Heart left ventricle (tissue), 16 donors: ENCODE measurements around the gene MAPK11. TPM values are rescaled to one million over a fixed set of nuclear protein-coding genes. Genes with fewer than 3 reads are reported as not detected.

Source experiments
- ATAC-seq, 4 donors: fragments of 200-7000 bp; cut with Tn5 transposase; one replicate each; pipeline ENCODE4 v1.9.1; 2020 to 2022; ENCODE audit warnings: moderate library complexity in 4 of 4, mild to moderate bottlenecking in 3 of 4, moderate number of reproducible peaks in 1 of 4
- DNase-seq, 5 donors: peaks; one replicate each; pipeline ENCODE4 v3.0.0-alpha.2; 2020
- H3K27ac ChIP-seq, 12 donors: fragments of 200-600 bp; sonication (generic) in 4 of 12; one replicate each; pipeline versions ENCODE4 v1.5.0 to v1.8.0; 2016 to 2022; ENCODE audit warnings: mild to moderate bottlenecking in 2 of 12
- H3K27me3 ChIP-seq, 9 donors: fragments of 200-600 bp; sonication (generic) in 2 of 9; one replicate each; pipeline versions ENCODE4 v1.5.1 to v1.8.0; 2016 to 2022; ENCODE audit warnings: mild to moderate bottlenecking in 3 of 9
- H3K36me3 ChIP-seq, 9 donors: fragments of 200-600 bp; sonication (generic) in 2 of 9; one replicate each; pipeline versions ENCODE4 v1.5.0 to v1.8.0; 2018 to 2022; ENCODE audit warnings: mild to moderate bottlenecking in 2 of 9
- H3K4me1 ChIP-seq, 12 donors: fragments of 200-600 bp; sonication (generic) in 4 of 12; one replicate each; pipeline versions ENCODE4 v1.5.0 to v1.8.0; 2016 to 2022; ENCODE audit warnings: mild to moderate bottlenecking in 3 of 12
- H3K4me3 ChIP-seq, 12 donors: fragments of 200-600 bp; sonication (generic) in 4 of 12; one replicate each; pipeline versions ENCODE4 v1.5.0 to v1.8.0; 2017 to 2022; ENCODE audit warnings: mild to moderate bottlenecking in 9 of 12, moderate library complexity in 4 of 12
- H3K9me3 ChIP-seq, 12 donors: fragments of 200-600 bp; sonication (generic) in 4 of 12; one replicate each; pipeline versions ENCODE4 v1.5.0 to v1.8.0; 2016 to 2022; ENCODE audit warnings: mild to moderate bottlenecking in 1 of 12
- CTCF ChIP-seq, 12 donors: fragments of 200-600 bp; sonication (generic) in 4 of 12; IDR thresholded peaks; one replicate each; pipeline versions ENCODE4 v1.5.0 to v1.8.0; 2018 to 2022; ENCODE audit warnings: antibody characterized with exemption in 12 of 12, mild to moderate bottlenecking in 5 of 12
- POLR2A ChIP-seq, 2 donors: fragments of 450-650 bp; IDR thresholded peaks; one replicate each; pipeline ENCODE4 v1.6.1; 2017; ENCODE audit warnings: antibody characterized with exemption in 2 of 2, mild to moderate bottlenecking in 2 of 2, moderate library complexity in 2 of 2
- WGBS, 4 donors: extraction: QIAGEN DNeasy Blood & Tissue Kit in 2 of 4; methylation state at CpG; one replicate each; pipeline versions ENCODE4 v1.1.5 to v1.1.7; 2013 to 2018; 5-methylcytosine and 5-hydroxymethylcytosine counted together
- intact Hi-C, 10 donors: fragments of 100-400 bp; cut with DNase I; formaldehyde crosslinking; loops; one replicate each; pipeline versions ENCODE4 v1.11.1 to v1.14.2; 2022
- polyA plus RNA-seq, 2 donors: library from polyadenylated mRNA; stranded (reverse); fragments of 200-250 nt; gene quantifications; one replicate each; pipeline ENCODE4 v1.2.3, GENCODE V29; 2013
- total RNA-seq, 9 donors: library from RNA; depleted of rRNA in 2 of 9; stranded (reverse); fragments of >200 nt in 2 of 9; fragmentation: NEBNext Ultra II Directional in 3 of 9; extraction: Animal tissue kit (Norgen Biotek cat#: 25700) in 3 of 9; gene quantifications; one replicate each; pipeline versions ENCODE4 v1.1.0 to v1.2.4, GENCODE V29; 2016 to 2023
- donor health status: ischemic (EF 13 %, LVEDD 7.1; RV severe dilation, severe dysfunction).
- donor health status: healthy with polysubstance abuse.
- donor health status: DM: no; HTN: yes; CAD: no.
- donor health status: DM: no; HTN: no; CAD: no.
- donor health status: ischemic (EF 25% LVEDD 6.9; RV normal size, moderate dysfunction).
- donor health status: ischemic (EF 25% LVEDD 5.7; RV mildly dilated, moderate dysfunction).
- donor health status: healthy.
- donor health status: DM: yes; HTN: yes; CAD: no.
- donor health status: ischemic (EF 35%, LVEDD 5.7; RV mildly dilated, moderate dysfunction).
- donor health status: nonischemic (EF 11% LVEDD 7.7; RV severe dilation, severe dysfunction).
- donor health status: DM: yes; HTN: yes; CAD: no.
- donor health status: PGD.
- donor health status: ischemic (EF 29% LVEDD 5.4; RV normal size, mild dysfunction).
- donor health status: nonischemic (EF 23%, LVEDD 6.1; RV moderate dilation, normal function).

MAPK11 gene
- total and polyA plus RNA-seq, 11 donors, result 5.0 to 12.1 (median 7.5) TPM

GRCh38 chr22:50259302-50259701 is 10.9 kb downstream of the MAPK11 start:
- H3K4me1 ChIP-seq, result peaks cover 5 to 51% (median 16%) of the 10 kb centered on the region in 12 donors
- no peaks in the 10 kb centered on the region for H3K9me3 ChIP-seq
- no peak overlapping the region for H3K4me3 ChIP-seq
- WGBS, 4 donors, result 95 to 96% (median 96%) methylated on average over 15 of the region's 15 CpGs
- peaks cover 0 to 13% (median 0%) of the 10 kb centered on the region in 9 donors for H3K27me3 ChIP-seq
- intact Hi-C loops, result loop anchor here in 2 of 10 donors (10.0 kb wide), 1 partner anchor 245 kb away; the partner anchor contains the start of genes LMF2 (in 2 of the 2) and NCAPH2 (in 2 of the 2)
- ATAC-seq (no peak), DNase-seq (no peak)
- TF ChIP-seq CTCF (IDR thresholded peaks at IDR 0.05), result no peak
- TF ChIP-seq POLR2A (IDR thresholded peaks at IDR 0.05), result no peak
- peak overlapping the region in 5 of 12 donors; percentile 21 to 62 (median 47) for H3K27ac ChIP-seq
- peaks cover 0 to 11% (median 0%) of the 10 kb centered on the region in 9 donors for H3K36me3 ChIP-seq

- DNase-seq (peak in 3 of 5 donors; percentile 64 to 73 (median 66)), ATAC-seq (peak; percentile 73 to 86 (median 79))
- H3K9me3 ChIP-seq, result no peaks in the 10 kb centered on the region
- TF ChIP-seq CTCF (IDR thresholded peaks at IDR 0.05) (no peak), POLR2A (IDR thresholded peaks at IDR 0.05) (no peak)
- H3K27ac ChIP-seq, result peak overlapping the region in 9 of 12 donors; percentile 21 to 63 (median 47)
- peaks cover 5 to 51% (median 16%) of the 10 kb centered on the region in 12 donors for H3K4me1 ChIP-seq
- peaks cover 0 to 11% (median 0%) of the 10 kb centered on the region in 9 donors for H3K36me3 ChIP-seq
- intact Hi-C loops, result loop anchor here in 2 of 10 donors (10.0 kb wide), 1 partner anchor 246 kb away; the partner anchor contains the start of genes LMF2 (in 2 of the 2) and NCAPH2 (in 2 of the 2)
- no peak overlapping the region for H3K4me3 ChIP-seq
- WGBS, 4 donors, result 63 to 73% (median 69%) methylated on average over 19 to 24 of the region's 24 CpGs
- H3K27me3 ChIP-seq, result peaks cover 0 to 13% (median 0%) of the 10 kb centered on the region in 9 donors
These were observed 11.6 kb downstream of the MAPK11 start for GRCh38 chr22:50258361-50259292.

- TF ChIP-seq POLR2A (IDR thresholded peaks at IDR 0.05) (no peak), CTCF (IDR thresholded peaks at IDR 0.05) (no peak)
- intact Hi-C loops, result loop anchor here in 2 of 10 donors (10.0 kb wide), 1 partner anchor 247 kb away; the partner anchor contains the start of genes LMF2 (in 2 of the 2) and NCAPH2 (in 2 of the 2)
- Histone ChIP-seq H3K27ac (peak overlapping the region in 2 of 12 donors; percentile 28 to 31), H3K4me3 (no peak overlapping the region), H3K36me3 (peaks cover 0 to 11% (median 0%) of the 10 kb centered on the region in 9 donors), H3K27me3 (peaks cover 0 to 11% (median 0%) of the 10 kb centered on the region in 9 donors), H3K4me1 (peaks cover 5 to 46% (median 15%) of the 10 kb centered on the region in 12 donors), H3K9me3 (no peaks in the 10 kb centered on the region)
- 56 to 72% (median 64%) methylated on average over 9 to 31 of the region's 31 CpGs for WGBS, 4 donors
- DNase-seq (peak in 1 of 5 donors; percentile 43), ATAC-seq (peak in 1 of 4 donors; percentile 1)
These were observed 12.5 kb downstream of the MAPK11 start for GRCh38 chr22:50257451-50258360.
